DND-41 (cell line): ENCODE results near the gene PCDHA4.

ENCODE experiments used
- EZH2 ChIP-seq: IDR thresholded peaks from 3 replicates; pipeline ENCODE4 v1.6.1; 2012; ENCODE audit warnings: borderline replicate concordance, low read depth, mild to moderate bottlenecking, moderate library complexity, low read length, inconsistent platforms; ENCODE audit not compliant: severe bottlenecking
- TF ChIP-seq, protein P1 (sequence below): IDR thresholded peaks from 2 replicates; pipeline ENCODE4 v1.5.1; 2012; ENCODE audit warnings: borderline replicate concordance, low read length, moderate library complexity, mild to moderate bottlenecking; ENCODE audit not compliant: poor library complexity, severe bottlenecking; ENCODE audit errors: extremely low read depth

DNA sequence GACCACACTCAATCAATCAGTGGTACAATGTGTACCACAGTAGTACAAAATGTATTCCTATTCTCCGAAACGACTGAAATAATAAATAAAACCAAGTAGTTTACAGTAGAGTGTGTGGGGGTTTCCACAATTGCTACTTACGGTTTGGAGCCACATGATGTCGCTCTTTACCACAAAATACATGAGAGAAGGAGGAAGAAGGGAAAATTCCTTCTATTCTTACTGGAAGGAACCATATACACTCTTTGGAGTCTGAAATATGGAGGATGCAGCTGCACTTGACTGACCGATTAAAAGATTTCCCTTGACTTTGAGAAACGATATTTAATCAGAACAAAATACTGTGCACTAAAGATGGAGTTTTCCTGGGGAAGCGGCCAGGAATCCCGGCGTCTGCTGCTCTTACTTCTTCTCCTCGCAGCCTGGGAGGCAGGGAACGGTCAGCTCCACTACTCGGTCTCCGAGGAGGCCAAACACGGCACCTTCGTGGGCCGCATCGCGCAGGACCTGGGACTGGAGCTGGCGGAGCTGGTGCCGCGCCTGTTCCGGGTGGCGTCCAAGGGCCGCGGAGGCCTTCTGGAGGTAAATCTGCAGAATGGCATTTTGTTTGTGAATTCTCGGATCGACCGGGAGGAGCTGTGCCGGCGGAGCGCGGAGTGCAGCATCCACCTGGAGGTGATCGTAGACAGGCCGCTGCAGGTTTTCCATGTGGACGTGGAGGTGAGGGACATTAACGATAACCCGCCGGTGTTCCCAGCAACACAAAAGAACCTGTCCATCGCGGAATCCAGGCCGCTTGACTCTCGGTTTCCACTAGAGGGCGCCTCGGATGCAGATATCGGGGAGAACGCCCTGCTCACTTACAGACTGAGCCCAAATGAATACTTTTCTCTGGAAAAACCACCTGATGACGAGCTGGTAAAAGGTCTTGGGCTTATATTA, at the start of gene PCDHA4:
- TF ChIP-seq, protein P1, sequence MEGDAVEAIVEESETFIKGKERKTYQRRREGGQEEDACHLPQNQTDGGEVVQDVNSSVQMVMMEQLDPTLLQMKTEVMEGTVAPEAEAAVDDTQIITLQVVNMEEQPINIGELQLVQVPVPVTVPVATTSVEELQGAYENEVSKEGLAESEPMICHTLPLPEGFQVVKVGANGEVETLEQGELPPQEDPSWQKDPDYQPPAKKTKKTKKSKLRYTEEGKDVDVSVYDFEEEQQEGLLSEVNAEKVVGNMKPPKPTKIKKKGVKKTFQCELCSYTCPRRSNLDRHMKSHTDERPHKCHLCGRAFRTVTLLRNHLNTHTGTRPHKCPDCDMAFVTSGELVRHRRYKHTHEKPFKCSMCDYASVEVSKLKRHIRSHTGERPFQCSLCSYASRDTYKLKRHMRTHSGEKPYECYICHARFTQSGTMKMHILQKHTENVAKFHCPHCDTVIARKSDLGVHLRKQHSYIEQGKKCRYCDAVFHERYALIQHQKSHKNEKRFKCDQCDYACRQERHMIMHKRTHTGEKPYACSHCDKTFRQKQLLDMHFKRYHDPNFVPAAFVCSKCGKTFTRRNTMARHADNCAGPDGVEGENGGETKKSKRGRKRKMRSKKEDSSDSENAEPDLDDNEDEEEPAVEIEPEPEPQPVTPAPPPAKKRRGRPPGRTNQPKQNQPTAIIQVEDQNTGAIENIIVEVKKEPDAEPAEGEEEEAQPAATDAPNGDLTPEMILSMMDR: peak; percentile 57
- TF ChIP-seq EZH2: no peak
